CD14-positive monocyte (primary cell): Measurements from ENCODE around the gene EGFLAM. TPM values are rescaled to one million over a fixed set of nuclear protein-coding genes. Genes with fewer than 3 reads are reported as not detected.

Experiments
- DNase-seq, 3 donors: peaks; one replicate each; pipeline ENCODE4 v3.0.0-alpha.2; 2011 to 2022
- H2AFZ ChIP-seq: 2 replicates; pipeline ENCODE4 v1.6.0; 2012; ENCODE audit warnings: mild to moderate bottlenecking, low read depth, low read length, inconsistent platforms; ENCODE audit not compliant: insufficient read depth, poor library complexity, severe bottlenecking
- H3K27ac ChIP-seq, 2 donors: 1 replicate in 1 of 2; 2 replicates in 1 of 2; pipeline ENCODE4 v1.5.1; 2012 to 2013; ENCODE audit warnings: low read length in 2 of 2, control low read depth in 1 of 2, inconsistent platforms in 1 of 2, low read depth in 1 of 2, mild to moderate bottlenecking in 1 of 2
- H3K27me3 ChIP-seq, 2 donors: one replicate each; pipeline versions ENCODE4 v1.6.0 to v1.6.1; 2011 to 2013; ENCODE audit warnings: low read length in 2 of 2; ENCODE audit not compliant: control insufficient read depth in 2 of 2, insufficient read depth in 2 of 2
- H3K36me3 ChIP-seq, 2 donors: replicated peaks in 1 of 2; 1 replicate in 1 of 2; 2 replicates in 1 of 2; pipeline versions ENCODE4 v1.5.1 to v1.6.1; 2012 to 2013; ENCODE audit warnings: low read length in 2 of 2, control low read depth in 1 of 2, inconsistent platforms in 1 of 2, mild to moderate bottlenecking in 1 of 2; ENCODE audit not compliant: insufficient read depth in 2 of 2, control insufficient read depth in 1 of 2
- H3K4me1 ChIP-seq, 2 donors: 1 replicate in 1 of 2; 2 replicates in 1 of 2; pipeline versions ENCODE4 v1.5.1 to v1.6.1; 2012 to 2013; ENCODE audit warnings: low read length in 2 of 2, control low read depth in 1 of 2, inconsistent platforms in 1 of 2, mild to moderate bottlenecking in 1 of 2, moderate library complexity in 1 of 2; ENCODE audit not compliant: insufficient read depth in 2 of 2, control insufficient read depth in 1 of 2
- H3K4me2 ChIP-seq: replicated peaks from 2 replicates; pipeline ENCODE3; 2012; ENCODE audit warnings: low read length, moderate library complexity, mild to moderate bottlenecking; ENCODE audit not compliant: poor library complexity, severe bottlenecking; ENCODE audit errors: extremely low read depth
- H3K4me3 ChIP-seq, 3 experiments: fragments of 200-600 bp in 1 of 3; sonication (generic) in 1 of 3; replicated peaks in 1 of 3; 1 replicate in 2 of 3; 2 replicates in 1 of 3; pipeline ENCODE4 v1.5.1; 2011 to 2013; ENCODE audit warnings: low read length in 3 of 3, mild to moderate bottlenecking in 3 of 3, control low read depth in 2 of 3, low read depth in 2 of 3, inconsistent platforms in 1 of 3, moderate library complexity in 1 of 3
- H3K79me2 ChIP-seq: 2 replicates; pipeline ENCODE4 v1.6.0; 2012; ENCODE audit warnings: mild to moderate bottlenecking, control low read depth, inconsistent platforms, low read length, moderate library complexity; ENCODE audit not compliant: insufficient read depth
- H3K9ac ChIP-seq: 2 replicates; pipeline ENCODE4 v1.6.0; 2017; ENCODE audit warnings: low read length, mild to moderate bottlenecking; ENCODE audit not compliant: insufficient read depth, poor library complexity, severe bottlenecking
- H3K9me3 ChIP-seq, 2 donors: replicated peaks in 1 of 2; 1 replicate in 1 of 2; 2 replicates in 1 of 2; pipeline versions ENCODE4 v1.5.1 to v1.6.1; 2012 to 2013; ENCODE audit warnings: low read length in 2 of 2, control low read depth in 1 of 2; ENCODE audit not compliant: control insufficient read depth in 1 of 2, insufficient read depth in 1 of 2
- H4K20me1 ChIP-seq: 2 replicates; pipeline ENCODE4 v1.6.0; 2012; ENCODE audit warnings: mild to moderate bottlenecking, low read length, control low read depth, moderate library complexity; ENCODE audit not compliant: insufficient read depth
- H3K27ac Mint-ChIP-seq, 7 donors: one replicate each; pipeline ENCODE4 v1.8.0; 2020; ENCODE audit warnings: mild to moderate bottlenecking in 7 of 7, mixed read lengths in 7 of 7, moderate library complexity in 6 of 7, inconsistent platforms in 2 of 7
- H3K27me3 Mint-ChIP-seq, 3 donors: one replicate each; pipeline ENCODE4 v1.8.0; 2021 to 2022; ENCODE audit warnings: low read depth in 3 of 3, mild to moderate bottlenecking in 3 of 3, mixed read lengths in 3 of 3, moderate library complexity in 3 of 3, inconsistent platforms in 1 of 3
- H3K36me3 Mint-ChIP-seq, 2 donors: one replicate each; pipeline ENCODE4 v1.8.0; 2020; ENCODE audit warnings: mixed read lengths in 2 of 2, inconsistent platforms in 1 of 2, mild to moderate bottlenecking in 1 of 2
- H3K4me1 Mint-ChIP-seq: one replicate; pipeline ENCODE4 v1.8.0; 2020; ENCODE audit warnings: mild to moderate bottlenecking, mixed read lengths
- H3K4me3 Mint-ChIP-seq, 2 donors: one replicate each; pipeline ENCODE4 v1.8.0; 2020; ENCODE audit warnings: mild to moderate bottlenecking in 2 of 2, mixed read lengths in 2 of 2, moderate library complexity in 1 of 2
- H3K9me3 Mint-ChIP-seq, 7 donors: one replicate each; pipeline ENCODE4 v1.8.0; 2020 to 2022; ENCODE audit warnings: mixed read lengths in 7 of 7, mild to moderate bottlenecking in 6 of 7, moderate library complexity in 6 of 7, inconsistent platforms in 2 of 7
- WGBS: methylation state at CpG from one replicate; pipeline ENCODE4 v1.1.5; 2013; ENCODE audit warnings: missing lambda C conversion rate; ENCODE audit not compliant: insufficient coverage; 5-methylcytosine and 5-hydroxymethylcytosine counted together
- intact Hi-C, 2 donors: fragments of 100-400 bp; cut with micrococcal nuclease; formaldehyde crosslinking; loops; one replicate each; pipeline versions ENCODE4 v1.15.0 to v1.15.1; 2023
- polyA plus RNA-seq, 3 donors: library from polyadenylated mRNA; depleted of rRNA in 1 of 3; unstranded in 2 of 3; stranded (reverse) in 1 of 3; fragments of 300-500 nt in 2 of 3; fragments of >200 nt in 1 of 3; fragmentation: Illumina TruSeq in 2 of 3; gene quantifications; 1 replicate in 2 of 3; 2 replicates in 1 of 3; pipeline ENCODE4 v1.2.3, GENCODE V29; 2012 to 2021
- TF ChIP-seq, protein P1 (sequence below): fragments of 200-600 bp; IDR thresholded peaks from one replicate; pipeline ENCODE4 v1.8.0; 2022; ENCODE audit warnings: antibody characterized with exemption, mild to moderate bottlenecking

The EGFLAM gene
- polyA plus RNA-seq, 3 donors, result not detected

DNA sequence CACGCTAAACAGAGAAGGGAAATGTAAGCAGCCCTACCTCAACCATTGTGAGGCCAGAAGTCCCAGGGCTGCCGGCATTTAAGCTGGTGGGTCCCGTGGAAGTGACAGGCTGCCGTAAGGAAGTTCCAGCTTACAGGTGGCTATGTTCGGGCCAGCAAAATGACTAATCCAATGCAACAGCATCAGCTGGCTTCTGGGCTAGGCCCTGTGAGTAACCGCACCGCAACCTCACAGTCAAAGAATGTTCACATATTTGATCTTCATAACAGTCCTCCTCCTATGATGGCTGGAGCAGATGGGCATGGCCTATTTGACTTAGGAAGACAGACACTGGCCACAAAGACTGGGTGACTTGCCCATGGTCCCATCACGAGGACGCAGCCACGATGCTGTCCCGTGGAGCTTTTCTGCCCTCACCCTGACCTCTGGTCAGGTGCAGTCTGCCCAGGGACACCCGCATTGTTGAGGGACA, 209.9 kb downstream of the EGFLAM start:
- intact Hi-C loops, result no loop called here
- Histone ChIP-seq H4K20me1 (no peaks in the 10 kb centered on the region), H3K79me2 (no peaks in the 10 kb centered on the region), H3K27me3 (peaks cover 75 to 100% of the 10 kb centered on the region in 2 donors), H3K27ac (no peak overlapping the region), H3K4me3 (no peak overlapping the region), H3K9me3 (peaks cover 7 to 39% of the 10 kb centered on the region in 2 donors), H3K36me3 (no peaks in the 10 kb centered on the region), H3K4me2 (no peak overlapping the region), H3K9ac (no peak overlapping the region), H2AFZ (no peak overlapping the region), H3K4me1 (no peaks in the 10 kb centered on the region)
- Mint-ChIP-seq H3K27me3 (peaks cover 22 to 50% (median 22%) of the 10 kb centered on the region in 3 donors), H3K36me3 (no peaks in the 10 kb centered on the region), H3K9me3 (peaks cover 0 to 15% (median 3%) of the 10 kb centered on the region in 7 donors), H3K27ac (no peak overlapping the region), H3K4me1 (no peaks in the 10 kb centered on the region), H3K4me3 (peak overlapping the region in 1 of 2 donors; percentile 63)
- TF ChIP-seq, protein P1, sequence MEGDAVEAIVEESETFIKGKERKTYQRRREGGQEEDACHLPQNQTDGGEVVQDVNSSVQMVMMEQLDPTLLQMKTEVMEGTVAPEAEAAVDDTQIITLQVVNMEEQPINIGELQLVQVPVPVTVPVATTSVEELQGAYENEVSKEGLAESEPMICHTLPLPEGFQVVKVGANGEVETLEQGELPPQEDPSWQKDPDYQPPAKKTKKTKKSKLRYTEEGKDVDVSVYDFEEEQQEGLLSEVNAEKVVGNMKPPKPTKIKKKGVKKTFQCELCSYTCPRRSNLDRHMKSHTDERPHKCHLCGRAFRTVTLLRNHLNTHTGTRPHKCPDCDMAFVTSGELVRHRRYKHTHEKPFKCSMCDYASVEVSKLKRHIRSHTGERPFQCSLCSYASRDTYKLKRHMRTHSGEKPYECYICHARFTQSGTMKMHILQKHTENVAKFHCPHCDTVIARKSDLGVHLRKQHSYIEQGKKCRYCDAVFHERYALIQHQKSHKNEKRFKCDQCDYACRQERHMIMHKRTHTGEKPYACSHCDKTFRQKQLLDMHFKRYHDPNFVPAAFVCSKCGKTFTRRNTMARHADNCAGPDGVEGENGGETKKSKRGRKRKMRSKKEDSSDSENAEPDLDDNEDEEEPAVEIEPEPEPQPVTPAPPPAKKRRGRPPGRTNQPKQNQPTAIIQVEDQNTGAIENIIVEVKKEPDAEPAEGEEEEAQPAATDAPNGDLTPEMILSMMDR, result no peak
- WGBS, result 87% methylated on average over 9 of the region's 12 CpGs
- no peak for DNase-seq

DNA sequence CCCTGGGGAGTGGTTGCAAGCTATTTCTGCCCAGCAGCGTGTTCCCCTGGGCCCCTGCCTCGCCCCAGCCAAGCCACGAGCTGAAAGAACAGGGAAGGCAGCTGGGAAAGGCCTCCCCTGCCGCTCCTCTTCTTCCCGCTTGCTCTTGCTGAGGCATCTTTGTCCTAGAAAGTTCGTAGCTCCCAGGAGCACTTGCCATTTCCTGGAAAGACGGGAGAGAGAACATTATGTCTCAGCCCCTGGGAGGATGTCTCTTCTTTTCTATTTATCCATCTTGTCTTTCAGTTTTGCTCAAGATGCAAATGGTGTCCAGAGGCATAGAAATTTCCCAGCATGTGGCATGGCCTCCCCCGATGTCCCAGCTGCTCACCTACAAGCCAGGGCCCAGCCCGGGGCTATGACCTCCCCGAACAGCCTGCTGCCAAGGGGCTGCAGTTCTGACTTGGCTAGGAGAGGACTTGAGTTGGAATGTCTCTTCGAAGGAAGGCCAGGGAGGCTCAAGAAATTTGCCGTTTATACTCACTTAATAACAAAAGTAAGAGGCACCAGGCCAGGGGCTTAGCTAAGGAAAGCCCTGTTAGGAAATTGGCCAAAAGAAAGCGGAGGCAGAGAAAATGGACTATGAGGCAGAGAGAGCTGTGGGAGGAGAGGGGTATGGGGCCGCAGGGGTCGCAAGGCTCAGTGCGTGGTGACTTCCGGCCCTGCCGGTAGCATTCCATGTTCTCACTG, 210.8 kb downstream of the EGFLAM start:
- Histone ChIP-seq H3K4me1 (no peaks in the 10 kb centered on the region), H3K9ac (no peak overlapping the region), H2AFZ (no peak overlapping the region), H4K20me1 (no peaks in the 10 kb centered on the region), H3K9me3 (peaks cover 7 to 31% of the 10 kb centered on the region in 2 donors), H3K79me2 (no peaks in the 10 kb centered on the region), H3K4me3 (no peak overlapping the region), H3K27ac (no peak overlapping the region), H3K27me3 (peaks cover 74 to 100% of the 10 kb centered on the region in 2 donors), H3K36me3 (no peaks in the 10 kb centered on the region), H3K4me2 (no peak overlapping the region)
- no peaks in the 10 kb centered on the region for H3K4me1 Mint-ChIP-seq
- H3K36me3 Mint-ChIP-seq, result no peaks in the 10 kb centered on the region
- H3K27ac Mint-ChIP-seq, result no peak overlapping the region
- 84% methylated on average over 15 of the region's 18 CpGs for WGBS
- H3K4me3 Mint-ChIP-seq, result peak overlapping the region in 1 of 2 donors; percentile 61
- H3K27me3 Mint-ChIP-seq, result peaks cover 30 to 59% (median 30%) of the 10 kb centered on the region in 3 donors
- peaks cover 0 to 15% (median 3%) of the 10 kb centered on the region in 7 donors for H3K9me3 Mint-ChIP-seq
- TF ChIP-seq, protein P1, result no peak
- no peak for DNase-seq
- intact Hi-C loops, result no loop called here
